HepG2 (cell line): Measurements from ENCODE around the gene NEK6.

ENCODE experiments used
- EHMT2 ChIP-seq: fragments of 200-600 bp; sonication (generic); IDR thresholded peaks from 2 replicates; pipeline ENCODE4 v1.7.0; 2017; ENCODE audit warnings: antibody characterized with exemption, low read depth, low read length, borderline replicate concordance
- ETV6 ChIP-seq: sonication (generic); formaldehyde crosslinking; conservative IDR thresholded peaks from 2 replicates; pipeline ENCODE4 v1.4.0; 2020; ENCODE audit warnings: missing genetic modification reagents
- PAX8 ChIP-seq: sonication (generic); formaldehyde crosslinking; IDR thresholded peaks from 2 replicates; pipeline ENCODE4 v1.8.0; 2022; ENCODE audit warnings: mild to moderate bottlenecking, missing genetic modification reagents, borderline replicate concordance
- PRDM10 ChIP-seq: sonication (generic); formaldehyde crosslinking; IDR thresholded peaks from 2 replicates; pipeline ENCODE4 v1.4.0; 2020; ENCODE audit warnings: low read depth, missing genetic modification reagents
- RXRA ChIP-seq: sonication (generic); formaldehyde crosslinking; IDR thresholded peaks from 2 replicates; pipeline ENCODE4 v1.5.1; 2020; ENCODE audit warnings: missing genetic modification reagents
- ZNF224 ChIP-seq: sonication (generic); formaldehyde crosslinking; IDR thresholded peaks from 2 replicates; pipeline ENCODE4 v1.5.0; 2020; ENCODE audit warnings: mild to moderate bottlenecking, missing genetic modification reagents

- no peak for TF ChIP-seq ETV6 (CRISPR knock-in tag)
- no peak for TF ChIP-seq RXRA (CRISPR knock-in tag)
- no peak for TF ChIP-seq PAX8 (CRISPR knock-in tag)
- TF ChIP-seq EHMT2: no peak
- TF ChIP-seq PRDM10: no peak
- no peak for TF ChIP-seq ZNF224 (CRISPR knock-in tag)
These were observed 81.9 kb downstream of the NEK6 start for GRCh38 chr9:124339603-124340146.
